ELF-1 (cell line): Measurements from ENCODE around the gene MVK.

Experiments
- DNase-seq: peaks from one replicate; pipeline ENCODE4 v3.0.0-alpha.2; 2016; ENCODE audit warnings: low read depth, low spot score

Gene MVK

DNA sequence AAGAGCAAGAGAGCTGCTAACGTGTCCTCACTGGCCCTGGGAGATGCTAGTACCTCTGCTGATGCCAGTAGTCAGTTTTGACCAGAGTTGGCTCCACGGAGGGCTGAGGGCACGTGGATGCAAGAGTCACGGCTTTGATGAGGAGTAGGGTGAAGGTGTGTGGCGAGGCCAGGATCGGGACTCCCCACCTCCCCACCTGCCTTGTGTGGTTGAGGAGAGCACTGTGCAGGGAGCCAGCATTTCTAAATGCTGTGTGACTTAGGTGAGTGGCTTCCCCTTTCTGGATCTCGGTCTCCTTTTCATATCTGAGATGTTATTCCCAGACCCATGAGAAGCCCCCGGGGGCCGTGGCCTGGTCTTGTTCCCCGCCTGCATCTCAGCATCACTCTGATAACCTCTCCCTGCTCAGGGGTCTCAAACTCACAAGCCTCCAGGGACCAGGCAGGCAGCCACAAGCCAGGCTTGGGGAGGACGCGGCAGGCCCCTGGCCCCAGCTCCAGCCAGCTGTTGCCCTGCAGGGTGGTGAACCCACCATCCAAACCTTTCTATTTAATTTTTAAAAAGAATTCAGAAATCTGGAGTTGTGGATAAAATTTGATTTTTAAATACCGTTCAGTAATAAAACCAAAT, 32.1 kb downstream of the MVK start:
- DNase-seq, result no peak

DNA sequence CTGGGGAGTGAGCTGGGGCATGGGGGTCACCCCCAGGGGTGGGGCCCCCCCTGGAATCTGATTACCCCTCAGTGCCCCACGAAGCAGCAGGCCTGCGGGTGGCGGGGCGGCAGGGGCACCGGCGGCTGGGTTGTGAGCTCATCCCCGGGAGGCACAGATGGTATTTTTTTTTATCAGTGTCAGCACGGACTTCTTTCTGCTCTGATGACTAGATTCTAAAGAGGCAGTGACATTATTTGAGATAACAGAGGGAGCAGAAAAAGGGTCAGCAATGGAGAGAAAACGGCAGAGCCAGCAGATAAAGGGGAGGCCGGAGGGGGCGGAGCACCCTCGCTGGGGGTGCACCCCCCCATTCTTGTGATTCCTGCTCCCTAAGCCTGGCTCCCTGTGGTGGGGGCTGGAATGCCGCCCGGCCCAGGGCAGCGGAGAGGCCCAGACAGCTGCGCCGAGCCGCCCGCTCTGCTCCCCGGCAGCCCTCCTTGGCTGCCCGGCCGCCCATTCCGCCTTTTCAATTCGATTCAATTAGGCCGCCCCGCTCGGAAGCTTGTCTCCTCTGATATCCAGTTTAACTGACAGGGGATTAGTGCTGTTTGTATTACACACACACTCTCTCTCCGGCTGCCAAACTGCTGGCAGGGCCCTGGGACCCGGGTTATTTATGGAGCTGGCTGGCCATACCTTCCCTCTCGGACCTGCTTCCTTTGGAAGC, 32.9 kb downstream of the MVK start:
- peak; percentile 53 for DNase-seq

DNA sequence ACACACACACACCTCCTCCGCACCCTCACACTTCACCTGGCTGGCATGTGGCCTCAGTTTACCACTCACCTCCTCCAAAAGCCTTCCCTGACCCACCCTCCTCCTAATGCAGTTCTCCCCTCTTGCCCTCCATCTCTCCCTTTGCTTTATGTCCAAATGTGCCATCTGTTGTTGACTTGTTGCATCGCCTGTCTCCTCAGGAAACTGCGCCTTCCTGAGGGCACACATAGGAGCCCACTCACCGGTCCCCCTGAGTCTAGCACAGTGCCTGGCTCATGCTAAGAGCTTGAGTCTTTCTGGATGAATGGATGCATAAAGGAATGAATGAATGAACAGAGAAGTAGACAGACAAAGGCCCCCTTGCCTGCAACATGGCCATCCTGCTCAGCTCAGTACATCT, 34.0 kb downstream of the MVK start:
- no peak for DNase-seq

DNA sequence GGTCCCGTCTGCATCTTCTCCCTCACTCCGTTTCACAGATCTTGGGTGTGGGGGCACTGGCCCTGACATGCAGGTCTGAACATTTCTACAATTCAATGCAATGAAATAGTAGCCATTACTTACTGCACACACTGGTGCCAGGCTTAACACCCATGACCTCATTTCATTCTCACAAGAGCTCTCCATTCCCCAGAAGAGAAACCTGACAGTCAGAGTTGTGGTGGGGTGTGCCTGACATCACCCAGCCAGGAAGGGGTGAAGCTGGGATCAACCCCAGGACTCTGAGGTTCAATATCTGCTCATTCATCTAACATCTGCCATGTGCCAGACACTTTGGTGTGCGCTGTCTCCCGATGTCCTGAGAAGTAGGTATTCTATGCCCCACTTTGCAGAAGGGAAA, 34.7 kb downstream of the MVK start:
- no peak for DNase-seq

DNA sequence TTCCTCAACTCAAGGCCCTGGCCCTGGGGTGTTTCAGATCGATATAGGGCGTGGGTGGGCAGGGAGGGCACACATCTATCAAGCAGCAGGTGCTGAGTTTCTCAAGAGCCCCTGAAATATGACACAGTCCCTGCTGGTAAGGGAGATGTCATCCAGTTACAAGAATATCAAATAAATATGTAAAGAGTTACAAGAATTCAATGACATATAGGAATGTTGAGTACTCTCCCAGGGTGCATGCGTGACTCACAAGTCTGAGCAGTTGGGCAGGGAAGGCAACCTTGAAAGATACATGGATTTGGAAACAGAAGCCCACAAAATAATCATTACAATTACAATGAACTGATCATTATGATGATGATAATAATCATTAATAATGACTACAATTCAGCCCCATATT, 35.2 kb downstream of the MVK start:
- DNase-seq, result no peak

DNA sequence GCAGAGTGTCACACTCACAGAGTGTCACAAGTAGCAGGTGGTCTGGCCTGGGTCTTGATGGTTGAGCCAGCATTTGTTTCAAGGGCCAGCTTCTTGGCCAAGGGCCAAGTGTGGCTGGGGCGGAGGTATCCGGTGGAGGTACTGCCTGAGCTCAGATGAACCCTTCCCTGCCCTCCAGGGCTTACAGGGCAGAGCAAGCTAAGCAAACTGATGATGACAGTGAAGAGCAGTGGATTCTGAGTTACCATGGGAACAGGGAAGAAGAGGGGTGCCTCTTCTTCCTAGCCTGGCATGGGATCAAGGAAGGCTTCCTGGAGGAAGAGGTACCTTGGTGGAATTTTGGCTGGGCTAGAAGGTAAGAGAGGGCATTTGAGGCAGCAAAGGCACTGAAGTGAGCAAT, 35.7 kb downstream of the MVK start:
- DNase-seq, result no peak

DNA sequence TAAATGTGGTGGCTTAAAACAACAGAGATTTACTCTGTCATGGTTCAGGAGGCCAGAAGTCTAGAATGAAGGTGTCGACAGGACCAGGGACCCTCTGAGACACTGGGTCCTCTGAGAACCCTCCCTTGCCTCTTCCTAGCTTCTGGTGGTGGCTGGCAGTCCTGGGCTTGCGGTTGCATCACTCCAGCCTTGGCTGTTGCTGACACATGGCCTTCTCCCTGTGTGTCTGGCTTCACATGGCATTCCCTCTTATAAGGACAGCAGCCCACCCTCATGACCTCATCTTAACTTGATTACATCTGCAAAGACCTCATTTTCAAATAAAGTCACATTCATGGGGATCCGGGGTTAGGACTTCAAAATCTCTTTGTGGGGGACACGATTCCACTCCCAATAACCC, 36.9 kb downstream of the MVK start:
- DNase-seq, result no peak

DNA sequence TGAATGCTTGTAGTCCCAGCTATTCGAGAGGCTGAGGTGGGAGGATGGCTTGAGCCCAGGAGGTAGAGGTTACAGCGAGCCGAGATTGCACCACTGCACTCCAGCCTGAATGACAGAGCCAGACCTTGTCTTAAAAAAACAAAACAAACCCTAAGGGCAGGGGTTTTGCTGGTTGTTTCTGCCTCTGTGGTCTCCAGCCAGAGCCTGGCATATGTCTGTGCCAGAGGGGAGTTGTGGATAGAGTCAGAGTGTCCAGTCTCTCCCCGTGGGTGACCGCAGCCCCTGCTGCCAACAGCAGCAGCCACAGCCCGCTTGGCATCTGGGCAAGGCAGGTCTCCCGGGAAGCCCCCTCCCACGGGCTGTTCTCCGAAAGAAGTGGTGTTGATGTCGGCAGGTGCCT, 37.6 kb downstream of the MVK start:
- peak; percentile 33 for DNase-seq

DNA sequence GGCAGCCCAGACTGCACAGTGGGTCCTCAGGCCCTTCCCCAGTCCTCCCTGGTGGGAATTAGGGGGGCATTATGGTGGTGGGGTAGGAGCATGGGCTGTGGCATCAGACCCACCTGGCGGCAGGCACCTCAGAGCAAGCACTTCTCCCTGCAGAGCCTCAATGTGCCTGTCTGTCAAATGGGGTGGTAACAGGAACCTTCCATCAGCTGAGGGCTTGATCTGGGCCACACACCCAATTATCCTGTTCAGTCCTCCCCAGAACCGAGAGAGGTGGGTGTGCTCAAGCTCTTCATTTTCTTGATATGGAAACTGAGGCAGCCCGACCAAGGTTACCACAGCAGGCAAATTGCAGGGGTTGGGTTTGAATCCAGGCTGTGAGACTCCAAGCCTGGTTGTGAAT, 38.4 kb downstream of the MVK start:
- no peak for DNase-seq

DNA sequence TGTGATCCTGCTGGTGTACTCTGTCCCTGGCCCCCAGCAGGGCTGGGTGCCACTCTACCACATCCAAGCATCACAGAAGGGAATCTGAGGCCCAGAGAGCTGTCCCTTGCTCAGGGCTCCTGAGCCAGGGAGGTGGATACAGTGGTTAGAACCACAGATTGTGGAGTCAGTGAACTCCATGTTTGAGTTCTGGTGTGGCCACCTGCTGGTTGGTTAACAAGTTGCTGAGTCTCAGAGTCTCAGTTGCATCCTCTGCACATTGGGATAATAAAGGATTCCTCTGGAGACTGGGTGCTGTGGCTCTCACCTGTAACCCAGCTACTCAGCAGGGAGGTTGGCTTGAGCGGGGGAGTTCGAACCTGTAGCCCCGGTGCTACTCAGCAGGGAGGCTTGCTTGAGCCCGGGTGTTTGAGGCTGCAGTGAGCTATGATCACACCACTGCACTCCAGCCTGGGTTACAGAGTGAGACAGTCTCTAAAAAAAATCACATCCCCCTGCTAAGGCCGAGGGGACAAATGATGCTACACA, 39.4 kb downstream of the MVK start:
- peak; percentile 26 for DNase-seq

DNA sequence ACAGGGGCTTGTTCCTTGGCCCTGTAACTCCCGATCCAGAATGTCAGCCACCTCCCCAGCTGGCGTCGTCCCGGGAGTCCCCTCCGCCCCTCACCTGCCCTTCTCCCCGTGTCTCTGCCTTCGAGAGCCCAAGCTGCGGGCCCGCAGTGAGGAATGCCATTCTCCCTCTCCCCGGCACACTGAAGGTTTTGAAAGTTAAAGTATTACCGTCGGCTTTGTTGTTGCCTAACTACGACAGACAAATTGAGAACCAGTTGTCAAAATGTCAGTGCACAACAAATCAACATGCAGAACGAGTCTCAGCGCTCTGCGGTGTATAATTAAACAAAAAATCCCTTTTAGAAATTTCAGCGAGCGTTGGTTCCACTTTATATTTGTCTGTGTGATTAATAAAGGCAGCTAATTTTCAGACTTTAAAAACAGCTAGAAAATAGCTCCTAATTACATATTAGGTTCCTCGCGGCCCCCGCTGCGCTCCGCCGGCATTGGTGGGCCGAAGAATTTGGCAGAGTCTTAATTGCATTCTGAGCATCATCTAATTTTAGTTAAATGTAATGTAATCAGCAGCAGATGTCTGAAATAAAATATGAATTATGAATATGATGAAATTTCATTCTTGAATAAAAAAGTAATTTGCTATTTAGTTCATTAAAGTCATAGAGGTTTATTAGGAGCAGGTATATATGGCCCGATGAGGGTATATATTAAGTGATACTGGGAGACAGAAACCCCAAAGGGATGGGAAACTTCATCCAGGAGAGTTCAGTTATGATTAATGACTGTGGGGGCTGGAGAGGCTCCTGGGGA, 40.3 kb downstream of the MVK start:
- DNase-seq, result no peak

DNA sequence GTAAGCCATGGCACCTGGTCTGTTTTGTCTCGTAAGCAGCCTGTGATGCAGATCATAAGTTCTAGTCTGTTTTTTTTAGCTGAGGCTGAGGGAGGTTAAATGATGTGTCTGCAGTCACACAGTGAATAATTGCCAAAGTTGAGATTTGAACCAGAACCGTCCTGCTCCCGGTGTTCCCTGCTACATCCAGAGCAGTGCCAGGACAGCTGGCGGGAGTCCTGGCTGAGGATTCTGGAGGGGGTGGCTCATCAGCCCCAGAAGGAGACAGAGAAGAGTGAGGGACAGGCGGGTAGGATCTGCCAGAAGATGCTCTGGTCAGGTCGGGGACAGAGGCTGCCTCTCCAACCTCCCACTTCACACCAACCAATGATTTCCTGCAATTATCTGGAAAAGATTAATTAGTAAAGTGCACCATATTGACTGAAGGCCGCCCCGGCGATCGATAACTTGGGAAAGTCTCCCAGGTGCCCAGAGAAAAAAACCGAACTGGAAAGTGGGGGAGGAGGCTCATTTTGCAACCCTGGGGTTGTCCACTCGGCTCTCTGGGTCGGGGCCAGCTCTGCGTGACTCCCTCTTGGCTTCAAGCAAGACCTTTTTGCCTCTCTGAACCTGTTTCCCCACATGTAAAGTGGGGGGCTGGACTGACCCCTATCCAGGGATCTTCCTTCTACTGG, 42.1 kb downstream of the MVK start:
- DNase-seq, result no peak

DNA sequence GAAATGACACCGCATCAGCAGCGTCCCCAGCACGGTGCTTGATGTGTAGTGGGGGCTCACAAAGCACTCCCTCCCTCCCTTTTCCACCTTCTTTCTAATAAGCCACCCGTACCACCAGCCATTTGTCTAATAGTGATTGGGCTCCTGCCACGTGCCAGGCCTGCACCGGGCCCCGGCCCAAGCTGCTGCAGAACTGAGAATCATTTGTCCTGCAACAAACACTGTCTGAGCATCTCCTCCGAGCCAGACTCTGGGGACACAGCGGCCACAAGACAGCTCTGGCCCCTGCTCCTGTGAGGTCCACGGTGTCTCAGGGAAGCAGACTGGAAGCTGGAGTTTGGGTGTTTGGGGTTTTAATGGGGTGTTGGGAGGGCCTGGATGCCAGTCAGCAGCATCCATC, 43.9 kb downstream of the MVK start:
- DNase-seq, result no peak

DNA sequence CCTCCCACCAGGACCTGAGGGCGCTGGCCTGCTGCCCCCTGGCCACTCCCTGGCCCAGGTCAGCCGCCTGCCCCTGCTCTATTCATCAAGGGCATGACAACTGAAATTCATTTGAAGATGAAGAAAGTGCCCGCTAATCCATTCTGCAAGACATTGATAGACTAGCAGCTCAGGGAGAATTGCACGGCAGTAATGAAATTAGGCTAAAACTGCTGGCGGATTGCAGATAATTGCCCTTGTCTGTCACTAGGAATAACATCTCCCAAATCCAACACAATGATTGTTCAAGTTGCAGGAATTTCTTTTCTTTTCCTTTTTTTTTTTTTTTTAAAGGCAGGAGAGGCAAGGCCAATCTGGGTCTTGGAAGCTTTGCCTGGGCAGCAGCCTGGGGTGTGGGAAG, 44.5 kb downstream of the MVK start:
- no peak for DNase-seq

DNA sequence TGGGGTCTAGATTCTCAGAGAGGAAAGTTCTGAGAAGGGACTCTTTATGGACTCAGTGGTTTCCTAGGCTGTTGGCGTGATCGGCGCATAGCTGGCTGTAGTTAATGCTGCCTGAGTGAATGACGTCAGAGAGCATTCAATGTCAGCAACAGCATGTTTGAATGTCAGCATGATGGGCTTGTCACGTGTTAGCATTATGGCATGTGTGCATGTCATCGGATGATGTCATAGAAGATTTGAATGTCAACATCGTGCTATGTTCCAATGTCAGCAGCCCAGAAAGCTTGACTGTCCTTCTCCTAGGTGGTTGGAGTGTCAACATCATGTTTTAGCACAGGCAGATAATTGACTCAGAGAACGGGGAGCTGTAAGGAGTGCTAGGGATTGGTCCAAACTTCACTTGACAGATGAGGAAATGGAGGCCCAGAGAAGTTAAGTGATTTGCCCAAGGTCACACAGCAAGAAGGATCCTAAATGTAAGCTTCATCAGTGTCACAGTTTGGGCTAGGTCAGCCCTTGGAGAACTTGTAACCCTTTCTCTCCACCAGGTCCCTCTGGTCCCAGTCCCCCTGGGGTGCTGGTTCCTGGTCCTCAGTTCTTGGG, 45.5 kb downstream of the MVK start:
- DNase-seq, result no peak

DNA sequence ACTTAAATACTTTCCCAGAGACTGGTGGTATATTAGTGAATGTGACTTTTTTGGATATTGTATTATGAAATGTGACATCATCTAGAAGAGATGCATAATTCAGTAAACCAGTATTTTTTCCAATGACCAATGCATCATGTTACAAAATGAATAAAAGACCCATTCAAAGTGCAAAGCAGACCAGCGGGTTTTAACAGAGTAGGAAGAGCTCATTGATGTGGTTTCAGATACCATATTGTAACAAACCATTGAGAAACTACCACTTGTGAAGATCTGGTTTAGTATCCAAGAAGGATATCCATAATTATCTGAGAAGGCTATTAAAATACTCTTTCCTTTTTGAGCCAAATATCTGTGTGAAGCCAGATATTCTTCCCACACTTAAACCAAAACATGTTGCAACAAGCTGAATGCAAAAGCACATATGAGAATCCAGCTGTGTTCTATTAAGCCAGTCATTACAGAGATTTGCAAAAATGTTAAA, 47.7 kb downstream of the MVK start:
- no peak for DNase-seq

DNA sequence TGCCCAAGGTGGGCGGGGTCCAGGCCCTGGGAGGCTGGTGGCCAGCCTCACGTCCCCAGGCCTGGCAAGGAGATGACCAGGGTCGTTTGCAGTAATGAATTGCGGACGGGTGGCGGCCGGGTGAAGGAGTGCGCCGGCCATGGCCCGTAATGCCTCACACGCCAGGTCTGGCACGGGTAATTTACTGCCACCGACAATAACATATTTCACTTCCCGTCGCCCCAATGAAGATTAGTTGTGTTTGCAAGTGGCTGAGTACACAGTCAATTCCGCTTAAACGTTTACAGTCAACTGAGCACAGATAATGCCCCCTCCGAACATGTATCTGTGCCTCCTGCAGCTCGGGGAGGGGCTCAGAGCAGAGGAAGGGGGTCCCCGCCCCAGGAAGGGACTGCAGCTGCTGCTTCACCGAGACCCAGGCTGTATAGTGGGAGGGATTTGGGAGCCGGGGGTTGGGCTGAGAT, 48.3 kb downstream of the MVK start:
- no peak for DNase-seq

DNA sequence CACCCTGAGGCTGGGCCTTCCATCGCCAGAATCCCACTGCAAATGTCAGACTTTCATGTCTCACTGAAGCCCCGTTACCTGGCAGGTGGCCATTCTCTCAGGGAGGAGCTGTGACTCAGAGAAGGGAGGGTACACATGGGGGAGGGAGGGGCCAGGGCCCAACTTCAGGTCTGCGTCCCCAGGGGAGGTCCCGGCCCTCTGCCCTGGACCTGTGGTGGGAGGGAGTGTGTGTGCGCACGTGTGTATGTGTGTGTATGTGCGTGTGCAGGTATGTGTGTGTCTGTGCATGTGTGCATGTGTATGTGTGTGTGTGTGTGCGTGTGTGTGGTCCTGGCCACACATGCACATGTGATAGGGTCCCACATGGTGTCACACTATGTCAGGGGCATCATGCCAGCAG, 50.9 kb downstream of the MVK start:
- no peak for DNase-seq

DNA sequence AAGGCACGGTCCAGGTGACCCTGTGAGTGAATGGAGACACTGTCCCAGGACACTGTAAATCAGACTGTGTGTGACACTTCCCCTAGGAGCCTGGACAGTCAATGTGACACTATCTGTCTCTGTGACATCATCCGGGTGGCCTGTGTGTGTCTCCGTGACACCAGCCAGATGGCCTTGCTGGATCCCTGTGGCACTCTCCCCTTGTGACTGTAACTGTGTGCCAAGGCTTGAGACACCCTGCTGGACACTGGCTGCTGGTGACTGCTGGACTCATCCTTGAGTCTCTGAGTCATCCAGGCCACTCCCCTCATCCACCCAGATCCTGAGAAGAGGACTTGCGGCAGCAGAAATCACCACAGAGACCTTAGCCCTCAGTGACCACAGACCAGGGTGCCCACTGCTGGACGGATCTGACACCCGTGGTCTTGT, 51.6 kb downstream of the MVK start:
- DNase-seq, result no peak

DNA sequence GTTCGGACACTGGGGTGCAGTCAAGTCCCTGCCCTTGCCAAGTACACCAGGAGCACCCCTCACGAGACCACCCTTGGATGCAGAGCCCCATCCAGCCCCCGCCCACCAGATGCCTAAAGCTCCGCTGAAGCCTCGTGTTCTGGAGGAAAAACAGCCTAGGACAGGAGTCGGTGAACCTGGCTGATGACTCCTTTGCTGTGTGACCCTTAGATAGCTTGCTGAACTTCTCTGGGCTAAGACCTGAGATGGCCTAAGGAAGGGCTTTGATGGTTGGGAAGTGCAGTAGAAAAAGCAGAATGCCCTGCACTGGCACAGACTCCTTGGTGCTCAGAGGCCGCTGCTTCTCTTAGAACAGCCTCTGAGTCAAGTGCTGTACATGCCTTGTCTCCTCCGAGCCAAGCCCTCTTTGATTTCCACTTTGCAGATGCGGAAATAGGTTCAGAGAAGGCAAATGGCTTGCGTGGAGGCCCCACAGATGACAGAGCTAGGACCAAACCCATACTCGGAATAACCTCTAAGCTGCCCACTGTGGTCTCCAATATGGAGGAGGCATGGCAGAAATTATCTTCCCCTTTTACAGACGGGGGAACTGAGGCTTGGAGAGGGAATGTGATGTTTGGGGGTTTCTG, 52.3 kb downstream of the MVK start:
- no peak for DNase-seq
